Right cardiac atrium (tissue), 5 donors: Measurements from ENCODE around the gene ZNHIT1. TPM values are rescaled to one million over a fixed set of nuclear protein-coding genes. Genes with fewer than 3 reads are reported as not detected.

Source experiments
- ATAC-seq, 2 donors: fragments of 200-7000 bp; cut with Tn5 transposase; one replicate each; pipeline versions ENCODE4 v1.8.0 to v1.9.1; 2020; ENCODE audit warnings: moderate library complexity in 2 of 2, mild to moderate bottlenecking in 1 of 2
- DNase-seq, 3 donors: peaks; one replicate each; pipeline ENCODE4 v3.0.0-alpha.2; 2020
- H3K27ac ChIP-seq: one replicate; pipeline ENCODE4 v1.5.1; 2013; ENCODE audit warnings: mild to moderate bottlenecking, low read length, control low read depth, moderate library complexity
- H3K27me3 ChIP-seq: one replicate; pipeline ENCODE4 v1.6.1; 2013; ENCODE audit not compliant: control insufficient read depth, insufficient read depth
- H3K4me1 ChIP-seq: one replicate; pipeline ENCODE4 v1.6.1; 2013; ENCODE audit warnings: low read length; ENCODE audit not compliant: control insufficient read depth, insufficient read depth
- H3K4me3 ChIP-seq: one replicate; pipeline ENCODE4 v1.5.1; 2013; ENCODE audit warnings: low read length, control low read depth
- H3K9me3 ChIP-seq: one replicate; pipeline ENCODE4 v1.6.1; 2013; ENCODE audit warnings: low read length; ENCODE audit not compliant: control insufficient read depth
- WGBS: extraction: QIAGEN DNeasy Blood & Tissue Kit; methylation state at CpG from one replicate; pipeline ENCODE4 v1.1.7; 2013; 5-methylcytosine and 5-hydroxymethylcytosine counted together
- intact Hi-C, 4 donors: fragments of 100-400 bp; cut with DNase I; formaldehyde crosslinking; loops; one replicate each; pipeline versions ENCODE4 v1.11.0 to v1.14.0; 2022 to 2023
- polyA plus RNA-seq: library from polyadenylated mRNA; stranded (reverse); fragments of 200-250 nt; gene quantifications from one replicate; pipeline ENCODE4 v1.2.3, GENCODE V29; 2013
- total RNA-seq, 4 donors: library from RNA; stranded (reverse); fragmentation: NEBNext Ultra II Directional; extraction: Animal tissue kit (Norgen Biotek cat#: 25700); gene quantifications; one replicate each; pipeline ENCODE4 v1.2.1, GENCODE V29; 2021
- donor health status: healthy with polysubstance abuse.
- donor health status: DM: no; HTN: yes; CAD: no.
- donor health status: DM: no; HTN: no; CAD: no.
- donor health status: DM: no; HTN: yes; CAD: no; lungs with severe emphysema.
- donor health status: DM: yes; HTN: yes; CAD: no.

Gene ZNHIT1
- total and polyA plus RNA-seq, 5 donors = 51.5 to 108 (median 57.2) TPM

DNA sequence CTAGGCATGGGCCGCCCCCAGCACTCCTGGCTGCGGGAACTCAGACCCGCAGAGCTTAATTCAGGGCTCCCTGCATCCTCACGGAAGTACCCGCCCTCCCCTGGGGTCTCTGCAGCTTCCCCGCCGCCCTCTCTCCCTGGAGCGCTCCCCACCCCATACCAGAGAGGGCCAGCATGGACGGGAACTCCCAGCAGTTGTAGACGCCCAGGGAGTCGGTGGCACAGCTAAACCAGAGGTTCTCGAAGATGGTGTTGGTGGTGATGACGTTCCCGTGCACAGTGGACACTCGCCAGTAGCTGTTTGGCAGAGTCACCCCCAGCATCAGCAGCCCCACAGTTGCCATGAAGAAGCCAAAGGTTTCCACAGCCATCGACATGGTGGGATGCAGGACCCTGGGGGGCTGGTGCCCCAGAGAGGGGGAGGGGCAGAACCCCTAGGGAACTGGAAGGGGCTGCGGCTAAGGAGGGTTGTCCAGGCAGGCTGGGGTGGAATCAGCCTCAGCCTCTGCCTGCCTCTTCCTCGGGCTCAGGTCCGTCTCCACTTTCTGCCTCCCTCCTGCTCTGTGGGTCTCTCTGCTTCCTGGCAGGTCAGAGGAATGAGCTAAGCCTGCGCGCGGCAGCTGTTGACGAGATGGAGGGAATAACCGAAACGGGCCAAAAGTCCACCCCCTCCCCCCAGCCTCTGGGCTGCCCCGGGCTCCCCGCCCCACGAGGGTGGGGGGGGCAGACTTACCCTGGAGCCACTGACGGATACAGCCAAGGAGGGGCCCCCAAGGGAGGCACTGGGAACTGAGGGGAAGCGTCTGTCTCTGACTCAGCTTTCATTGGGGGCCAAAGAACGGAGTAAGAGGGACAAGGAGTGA lies 19.5 kb downstream of the ZNHIT1 start, which contains the start of gene CLDN15:
TSS of gene CLDN15 (minus strand) at position 597 of the 862 bp plus-strand sequence. CDS start at position 376, 221 bp downstream.
- intact Hi-C loops = no loop called here
- Histone ChIP-seq H3K4me1 (peaks cover 9% of the 10 kb centered on the region), H3K4me3 (no peak within 1 kb of the TSS), H3K27me3 (no peaks in the 10 kb centered on the region), H3K27ac (peak within 1 kb of the TSS; percentile 78), H3K9me3 (no peaks in the 10 kb centered on the region)
- WGBS = 36% methylated on average over 31 of the region's 31 CpGs
- DNase-seq (peak; percentile 94), ATAC-seq (peak; percentile 73 to 82)

DNA sequence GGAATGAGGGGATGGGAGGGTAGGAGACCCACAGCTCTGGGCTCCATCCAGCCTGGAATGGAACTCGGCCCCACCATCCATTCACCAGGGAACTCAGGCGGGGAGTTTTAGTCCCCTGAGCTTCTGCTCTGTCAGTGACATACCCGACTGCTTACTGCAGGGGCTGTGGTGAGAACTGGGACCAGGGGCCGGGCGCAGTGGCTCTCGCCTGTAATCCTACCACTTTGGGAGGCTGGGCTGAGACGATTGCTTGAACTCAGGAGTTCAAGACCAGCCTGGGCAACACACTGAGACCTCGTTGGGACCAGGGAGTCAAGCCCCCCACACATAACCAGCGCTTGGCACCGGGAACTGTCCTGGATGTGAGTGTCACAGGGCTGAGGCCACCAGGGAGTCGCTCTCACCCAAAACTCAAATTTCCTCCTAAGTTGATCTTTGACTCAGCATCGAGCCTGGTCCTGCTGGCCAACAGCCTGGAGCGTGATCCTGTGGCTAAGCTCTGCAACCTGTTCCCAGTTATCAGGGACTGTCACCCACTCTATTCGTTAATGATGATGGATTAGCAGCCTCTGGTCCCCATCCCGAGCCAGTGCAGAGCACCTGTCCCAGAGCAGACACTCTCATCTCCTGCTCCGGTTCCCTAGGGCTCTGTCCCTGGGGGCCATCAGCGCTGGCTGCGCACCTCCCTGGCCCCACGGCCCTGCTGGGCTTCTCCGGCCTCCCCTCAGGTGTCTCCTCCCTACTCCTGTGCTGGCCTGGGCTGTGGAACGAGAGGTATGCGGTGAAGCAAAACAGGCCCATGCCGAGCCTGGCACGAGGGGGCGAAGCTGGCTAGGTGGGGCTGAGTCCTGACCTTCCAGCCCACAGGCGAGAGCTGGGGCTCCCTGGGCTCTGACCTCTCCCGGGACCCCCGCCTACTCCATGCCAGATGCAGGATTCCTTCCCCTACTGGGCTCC lies 20.5 kb downstream of the ZNHIT1 start:
- peak; percentile 1 to 17 for ATAC-seq
- Histone ChIP-seq H3K4me3 (no peak overlapping the region), H3K9me3 (no peaks in the 10 kb centered on the region), H3K27ac (peak overlapping the region; percentile 78), H3K27me3 (no peaks in the 10 kb centered on the region), H3K4me1 (peaks cover 9% of the 10 kb centered on the region)
- DNase-seq = peak in 1 of 3 donors; percentile 41
- intact Hi-C loops = no loop called here
- 48% methylated on average over 28 of the region's 28 CpGs for WGBS

DNA sequence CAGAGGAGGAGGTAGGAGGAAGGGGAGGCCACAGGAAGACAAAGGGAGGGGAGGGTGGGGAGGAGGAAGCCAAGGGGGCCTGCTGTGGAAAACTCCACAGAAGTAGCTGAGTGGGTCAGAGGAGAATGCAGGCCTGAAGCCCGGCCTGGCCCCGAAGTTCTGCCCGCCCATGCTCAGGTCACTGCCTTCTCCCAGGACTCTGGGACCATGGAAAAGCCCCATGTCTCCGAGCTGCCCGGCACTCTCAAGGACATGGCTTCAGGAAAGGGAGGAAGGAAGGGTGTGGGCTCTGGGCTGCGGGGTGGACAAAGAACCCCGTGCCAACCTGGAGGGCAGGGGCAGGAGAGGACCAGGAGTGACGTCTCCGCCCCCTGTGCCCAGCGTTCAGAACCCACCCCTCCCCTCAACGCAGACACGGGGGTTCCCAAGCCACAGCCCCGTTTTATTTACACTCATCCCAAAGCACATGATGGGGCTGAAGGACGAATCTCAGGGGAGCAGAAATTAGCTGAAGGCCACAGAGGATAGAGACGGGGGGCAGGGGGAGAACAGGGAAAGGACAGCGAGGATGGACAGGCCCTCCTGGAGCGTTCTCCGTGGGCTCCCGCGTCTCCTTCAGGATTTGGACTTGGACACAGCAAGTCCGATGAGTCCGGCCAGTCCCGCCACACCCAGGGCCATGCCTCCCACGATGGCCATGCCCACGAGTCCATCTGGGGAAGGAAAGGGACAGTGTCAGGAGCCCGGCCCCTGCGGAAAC lies 21.4 kb downstream of the ZNHIT1 start:
- 59% methylated on average over 27 of the region's 27 CpGs for WGBS
- Histone ChIP-seq H3K27ac (peak overlapping the region; percentile 78), H3K4me3 (no peak overlapping the region), H3K4me1 (peaks cover 9% of the 10 kb centered on the region), H3K9me3 (no peaks in the 10 kb centered on the region), H3K27me3 (no peaks in the 10 kb centered on the region)
- intact Hi-C loops = no loop called here
- ATAC-seq (peak; percentile 25 to 67), DNase-seq (peak in 2 of 3 donors; percentile 61 to 75)

DNA sequence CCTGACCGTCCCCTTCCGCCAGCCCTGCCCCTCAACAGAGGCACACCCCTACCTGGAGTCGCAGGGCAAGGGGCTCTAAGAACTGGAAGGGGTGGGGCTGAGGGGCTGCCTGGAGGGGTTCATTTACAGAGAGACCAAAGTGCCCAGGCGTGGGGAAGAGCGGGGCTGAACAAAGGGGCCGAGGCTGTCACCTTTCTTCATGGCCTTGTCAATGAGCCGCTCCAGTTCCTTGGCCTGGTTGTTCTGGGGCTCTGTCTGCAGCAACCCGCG lies 21.9 kb downstream of the ZNHIT1 start:
- DNase-seq (no peak), ATAC-seq (no peak)
- H3K9me3 ChIP-seq = no peaks in the 10 kb centered on the region
- no peaks in the 10 kb centered on the region for H3K27me3 ChIP-seq
- WGBS = 89% methylated on average over 9 of the region's 9 CpGs
- peak overlapping the region; percentile 7 for H3K27ac ChIP-seq
- intact Hi-C loops = no loop called here
- no peak overlapping the region for H3K4me3 ChIP-seq
- H3K4me1 ChIP-seq = peaks cover 9% of the 10 kb centered on the region

DNA sequence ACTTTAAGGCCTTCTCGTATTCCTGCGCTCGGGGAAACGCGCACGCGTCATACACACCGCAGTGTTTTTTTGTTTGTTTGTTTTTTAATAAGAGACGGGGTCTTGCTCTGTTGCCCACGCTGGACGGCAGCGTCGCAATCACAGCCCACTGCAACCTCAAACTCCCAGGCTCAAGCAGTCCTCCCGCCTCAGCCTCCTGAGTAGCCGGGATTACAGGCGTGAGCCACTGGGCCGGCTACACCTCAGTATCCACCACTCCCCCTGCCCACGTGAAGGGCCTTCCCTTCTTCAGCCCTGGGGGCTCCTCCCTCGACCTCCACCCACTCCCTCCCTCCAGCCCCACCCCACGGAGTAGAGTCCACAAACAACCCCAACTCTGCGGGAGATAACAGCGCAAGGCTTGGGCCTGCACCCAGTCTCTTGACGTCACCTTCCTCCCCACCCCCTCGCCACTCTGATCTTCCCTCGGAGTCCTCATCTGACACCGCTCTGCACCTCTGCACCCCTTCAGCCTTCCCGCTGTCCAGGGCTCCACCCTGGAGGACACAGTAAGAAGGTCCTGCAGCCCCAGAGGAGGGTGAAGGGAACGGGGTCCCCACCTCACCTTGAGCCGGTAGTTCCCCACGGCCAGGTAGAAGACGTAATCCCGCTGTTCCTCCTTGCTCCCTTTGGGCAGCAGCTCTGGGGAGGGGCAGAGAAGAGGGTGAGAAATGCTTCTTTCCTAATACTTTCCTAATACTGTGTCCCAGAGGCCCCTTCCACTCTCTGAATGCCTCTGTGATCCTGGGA lies 22.5 kb downstream of the ZNHIT1 start:
- peak in 1 of 3 donors; percentile 45 for DNase-seq
- Histone ChIP-seq H3K27ac (no peak overlapping the region), H3K4me1 (peaks cover 9% of the 10 kb centered on the region), H3K9me3 (no peaks in the 10 kb centered on the region), H3K4me3 (no peak overlapping the region), H3K27me3 (no peaks in the 10 kb centered on the region)
- intact Hi-C loops = no loop called here
- no peak for ATAC-seq
- 88% methylated on average over 32 of the region's 32 CpGs for WGBS

DNA sequence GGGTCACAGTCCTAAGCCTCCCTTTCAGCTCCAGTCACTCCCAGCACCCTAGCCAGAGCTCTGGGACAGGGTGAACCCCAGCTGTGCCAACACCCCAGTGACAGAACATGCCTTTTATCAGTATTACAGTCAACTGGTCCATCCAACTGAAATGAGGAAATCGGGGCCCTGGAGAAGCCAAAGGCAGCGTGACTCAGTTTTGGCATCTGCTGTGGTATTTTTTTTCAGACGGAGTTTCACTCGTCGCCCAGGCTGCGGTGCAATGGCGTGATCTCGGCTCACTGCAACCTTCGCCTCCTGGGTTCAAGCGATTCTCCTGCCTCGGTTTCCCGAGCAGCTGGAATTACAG lies 23.0 kb downstream of the ZNHIT1 start:
- 79% methylated on average over 12 of the region's 12 CpGs for WGBS
- H3K4me1 ChIP-seq = peaks cover 9% of the 10 kb centered on the region
- ATAC-seq = no peak
- intact Hi-C loops = no loop called here
- no peaks in the 10 kb centered on the region for H3K9me3 ChIP-seq
- H3K4me3 ChIP-seq = no peak overlapping the region
- no peaks in the 10 kb centered on the region for H3K27me3 ChIP-seq
- H3K27ac ChIP-seq = no peak overlapping the region
- DNase-seq = peak in 1 of 3 donors; percentile 68

DNA sequence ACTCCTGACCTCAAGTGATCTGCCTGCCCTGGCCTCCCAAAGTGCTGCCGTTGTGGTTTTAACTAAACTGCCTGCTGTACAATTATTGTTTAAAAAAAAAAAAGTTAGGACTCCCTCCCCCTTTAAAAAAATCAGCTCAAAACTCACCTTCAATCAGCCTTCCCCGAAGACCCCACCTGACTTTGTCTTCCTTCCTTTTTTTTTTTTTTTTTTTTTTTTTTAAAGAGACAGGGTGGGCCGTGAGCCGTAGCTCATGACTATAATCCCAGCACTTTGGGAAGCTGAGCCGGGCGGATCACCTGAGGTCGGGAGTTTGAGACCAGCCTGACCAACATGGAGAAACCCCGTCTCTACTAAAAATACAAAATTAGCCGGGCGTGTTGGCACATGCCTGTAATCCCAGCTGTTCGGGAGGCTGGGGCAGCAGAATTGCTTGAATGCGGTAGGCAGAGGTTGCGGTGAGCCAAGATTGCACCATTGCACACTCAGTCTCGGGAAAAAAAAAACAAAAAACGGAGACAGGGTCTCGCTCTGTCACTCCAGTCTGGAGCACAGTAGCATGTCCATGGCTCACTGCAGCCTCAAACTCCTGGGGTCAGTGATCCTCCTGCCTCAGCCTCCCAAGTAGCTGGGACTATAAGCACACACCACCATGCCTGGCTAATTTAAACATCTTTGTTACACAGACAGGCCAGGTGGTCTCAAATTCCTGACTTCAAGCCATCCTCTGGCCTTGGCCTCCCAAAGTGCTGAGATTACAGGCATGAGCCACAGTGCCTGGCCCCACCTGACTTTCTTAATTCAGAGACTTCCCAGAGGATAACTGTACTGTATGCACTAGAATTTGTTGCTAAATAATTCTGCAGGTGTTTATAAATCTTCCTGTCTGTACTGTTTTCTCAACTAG lies 23.7 kb downstream of the ZNHIT1 start:
- peaks cover 9% of the 10 kb centered on the region for H3K4me1 ChIP-seq
- WGBS = 82% methylated on average over 16 of the region's 16 CpGs
- no peaks in the 10 kb centered on the region for H3K9me3 ChIP-seq
- no peak for DNase-seq
- no peaks in the 10 kb centered on the region for H3K27me3 ChIP-seq
- H3K4me3 ChIP-seq = no peak overlapping the region
- ATAC-seq = no peak
- intact Hi-C loops = no loop called here
- H3K27ac ChIP-seq = no peak overlapping the region

DNA sequence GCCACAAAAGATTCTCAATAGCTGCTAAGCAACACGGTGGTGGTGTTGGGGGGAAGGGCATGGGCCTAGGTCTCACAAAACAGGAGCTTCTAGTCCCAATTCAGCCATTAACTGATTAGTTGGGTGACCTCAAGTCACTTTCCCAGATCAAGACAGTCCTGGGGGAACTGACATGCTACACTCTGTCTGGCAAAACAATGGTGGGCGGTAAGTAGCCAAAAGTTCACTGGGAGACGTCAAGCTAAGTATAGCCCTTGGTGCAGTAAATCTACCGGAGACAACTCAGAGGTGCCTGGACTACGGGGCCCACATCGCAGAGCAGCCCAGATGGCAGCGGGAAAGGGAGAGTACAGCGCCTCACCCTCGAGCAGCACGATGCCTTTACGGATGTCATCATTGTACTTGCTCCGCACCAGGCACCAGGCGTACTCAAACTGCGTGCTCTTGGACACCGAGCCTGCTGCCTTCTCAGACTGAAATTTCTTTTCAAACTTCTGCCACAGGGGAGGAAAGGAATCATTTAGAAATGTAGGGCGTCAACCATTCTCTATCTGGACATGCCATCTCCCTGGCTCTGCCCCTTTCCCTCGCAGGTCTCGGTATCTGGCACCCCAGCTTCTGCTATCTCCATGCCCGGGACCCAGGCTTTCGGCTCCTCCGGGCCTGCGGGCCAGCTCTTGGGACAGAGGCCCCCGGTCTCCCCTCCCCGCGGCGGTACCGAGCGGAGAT lies 25.8 kb downstream of the ZNHIT1 start:
- Histone ChIP-seq H3K4me3 (peak overlapping the region; percentile 73), H3K27me3 (no peaks in the 10 kb centered on the region), H3K4me1 (peaks cover under 1% of the 10 kb centered on the region), H3K27ac (peak overlapping the region; percentile 94), H3K9me3 (no peaks in the 10 kb centered on the region)
- intact Hi-C loops = no loop called here
- WGBS = 16% methylated on average over 28 of the region's 28 CpGs
- DNase-seq = peak in 1 of 3 donors; percentile 31
- ATAC-seq = peak in 1 of 2 donors; percentile 1
